Spleen (tissue), 11 donors: ENCODE measurements around the gene ZFYVE1. TPM values are rescaled to one million over a fixed set of nuclear protein-coding genes. Genes with fewer than 3 reads are reported as not detected.
"Not testable (repeated sequence)": the region's sequence is repeated elsewhere in the genome, so short reads cannot be mapped to it uniquely, and the experiment has no call there.

ENCODE experiments used
- DNase-seq: peaks from one replicate; pipeline ENCODE4 v3.0.0-alpha.2; 2020
- H3K27ac ChIP-seq, 8 donors: fragments of 200-600 bp; sonication (generic) in 7 of 8; 1 replicate in 4 of 8; 2 replicates in 4 of 8; pipeline versions ENCODE4 v1.5.0 to v1.8.0; 2016 to 2021; ENCODE audit warnings: inconsistent platforms in 4 of 8, mild to moderate bottlenecking in 4 of 8, moderate library complexity in 1 of 8
- H3K27me3 ChIP-seq, 7 donors: fragments of 200-600 bp; sonication (generic) in 6 of 7; replicated peaks in 1 of 7; 1 replicate in 4 of 7; 2 replicates in 3 of 7; pipeline versions ENCODE4 v1.5.0 to v1.8.0; 2016 to 2021; ENCODE audit warnings: inconsistent platforms in 3 of 7, mild to moderate bottlenecking in 1 of 7
- H3K36me3 ChIP-seq, 6 donors: fragments of 200-600 bp; sonication (generic) in 5 of 6; 1 replicate in 4 of 6; 2 replicates in 2 of 6; pipeline versions ENCODE4 v1.5.0 to v1.8.0; 2016 to 2021; ENCODE audit warnings: inconsistent platforms in 2 of 6
- H3K4me1 ChIP-seq, 6 donors: fragments of 200-600 bp; sonication (generic) in 5 of 6; 1 replicate in 3 of 6; 2 replicates in 3 of 6; pipeline versions ENCODE4 v1.5.0 to v1.8.0; 2016 to 2021; ENCODE audit warnings: inconsistent platforms in 3 of 6
- H3K4me3 ChIP-seq, 8 donors: fragments of 200-600 bp; sonication (generic) in 7 of 8; 1 replicate in 4 of 8; 2 replicates in 4 of 8; pipeline versions ENCODE4 v1.5.0 to v1.8.0; 2016 to 2021; ENCODE audit warnings: inconsistent platforms in 4 of 8, mild to moderate bottlenecking in 4 of 8, moderate library complexity in 2 of 8
- H3K9me3 ChIP-seq, 8 donors: fragments of 200-600 bp; sonication (generic) in 7 of 8; 1 replicate in 4 of 8; 2 replicates in 4 of 8; pipeline versions ENCODE4 v1.5.0 to v1.8.0; 2016 to 2021; ENCODE audit warnings: inconsistent platforms in 4 of 8
- CTCF ChIP-seq, 11 experiments: fragments of 200-600 bp in 7 of 11; fragments of 450-650 bp in 4 of 11; sonication (generic) in 4 of 11; IDR thresholded peaks in 8 of 11; conservative IDR thresholded peaks in 3 of 11; 1 replicate in 7 of 11; 2 replicates in 4 of 11; pipeline versions ENCODE4 v1.4.0 to v1.8.0; 2016 to 2021; ENCODE audit warnings: antibody characterized with exemption in 11 of 11, inconsistent platforms in 4 of 11, mild to moderate bottlenecking in 1 of 11
- POLR2A ChIP-seq, 3 donors: fragments of 450-650 bp; IDR thresholded peaks; one replicate each; pipeline ENCODE4 v1.5.1; 2017; ENCODE audit warnings: antibody characterized with exemption in 3 of 3, mild to moderate bottlenecking in 1 of 3
- POLR2AphosphoS5 ChIP-seq, 3 donors: sonication (generic); formaldehyde crosslinking; IDR thresholded peaks; one replicate each; pipeline ENCODE4 v1.5.1; 2017; ENCODE audit warnings: antibody characterized with exemption in 3 of 3
- WGBS, 5 donors: extraction: QIAGEN DNeasy Blood & Tissue Kit in 3 of 5; methylation state at CpG; one replicate each; pipeline versions ENCODE4 v1.1.5 to v1.1.7; 2013 to 2018; 5-methylcytosine and 5-hydroxymethylcytosine counted together
- intact Hi-C: fragments of 100-400 bp; cut with DNase I; formaldehyde crosslinking; loops from one replicate; pipeline ENCODE4 v1.15.0; 2023; ENCODE audit warnings: low total_unique reads
- polyA plus RNA-seq, 3 donors: library from polyadenylated mRNA; stranded (reverse); fragments of 200-250 nt; gene quantifications; one replicate each; pipeline ENCODE4 v1.2.1, GENCODE V29; 2013
- total RNA-seq, 7 donors: library from RNA; depleted of rRNA in 3 of 7; stranded (reverse); fragments of >200 nt in 3 of 7; fragmentation: NEBNext Ultra II Directional in 4 of 7; extraction: Animal tissue kit (Norgen Biotek cat#: 25700) in 4 of 7; gene quantifications; one replicate each; pipeline versions ENCODE4 v1.1.0 to v1.2.1, GENCODE V29; 2016 to 2021
- donor health status: healthy with polysubstance abuse.
- donor health status: DM: no; HTN: no; CAD: no; lungs with moderate emphysema.
- donor health status: DM: no; HTN: no; CAD: no.
- donor health status: Bipolar disorder and iron deficiency.
- donor health status: healthy.
- donor health status: DM: no; HTN: no; CAD: no.
- donor health status: DM: yes; HTN: yes; CAD: no.

Gene ZFYVE1
- total and polyA plus RNA-seq, 10 donors, result 2.8 to 23.3 (median 19.2) TPM

- DNase-seq, result no peak
- H3K36me3 ChIP-seq, result no peaks in the 10 kb centered on the region
- no peaks in the 10 kb centered on the region for H3K9me3 ChIP-seq
- H3K4me1 ChIP-seq, result no peaks in the 10 kb centered on the region
- 94 to 100% (median 97%) methylated on average over 1 of the region's 1 CpG for WGBS, 5 donors
- intact Hi-C loops, result no loop called here
- H3K27me3 ChIP-seq, result no peaks in the 10 kb centered on the region
- TF ChIP-seq CTCF (IDR thresholded peaks at IDR 0.05 in 8 of 11, conservative IDR thresholded peaks at IDR 0.05 in 3 of 11) (no peak), POLR2AphosphoS5 (IDR thresholded peaks at IDR 0.05) (no peak), POLR2A (IDR thresholded peaks at IDR 0.05) (no peak)
- H3K4me3 ChIP-seq, result no peak overlapping the region
- no peak overlapping the region for H3K27ac ChIP-seq
Observed at GRCh38 chr14:73047808-73048207, 20.9 kb upstream of the ZFYVE1 start.

- intact Hi-C loops, DNase-seq, H3K36me3 ChIP-seq, H3K4me3 ChIP-seq, H3K27me3 ChIP-seq, H3K27ac ChIP-seq, H3K9me3 ChIP-seq, H3K4me1 ChIP-seq: not testable (repeated sequence)
- 87 to 95% (median 93%) methylated on average over 9 of the region's 9 CpGs for WGBS, 5 donors
Observed at GRCh38 chr14:73036706-73037450, 10.0 kb upstream of the ZFYVE1 start.

- TF ChIP-seq CTCF (IDR thresholded peaks at IDR 0.05 in 8 of 11, conservative IDR thresholded peaks at IDR 0.05 in 3 of 11) (no peak), POLR2A (IDR thresholded peaks at IDR 0.05) (no peak), POLR2AphosphoS5 (IDR thresholded peaks at IDR 0.05) (no peak)
Observed at GRCh38 chr14:73027984-73028383, 1.1 kb upstream of the ZFYVE1 start.

GRCh38 chr14:73027546-73027945 lies 640 bp upstream of the ZFYVE1 start:
- peak overlapping the region in 4 of 8 donors; percentile 85 to 93 (median 92) for H3K27ac ChIP-seq
- H3K36me3 ChIP-seq, result peaks cover 0 to 19% (median 12%) of the 10 kb centered on the region in 6 donors
- H3K4me1 ChIP-seq, result peaks cover 9 to 43% (median 32%) of the 10 kb centered on the region in 6 donors
- 49 to 54% (median 53%) methylated on average over 3 of the region's 3 CpGs for WGBS, 5 donors
- intact Hi-C loops, result no loop called here
- H3K27me3 ChIP-seq, result no peaks in the 10 kb centered on the region
- no peak for DNase-seq
- H3K4me3 ChIP-seq, result peak overlapping the region; percentile 22 to 91 (median 86)
- TF ChIP-seq CTCF (IDR thresholded peaks at IDR 0.05 in 8 of 11, conservative IDR thresholded peaks at IDR 0.05 in 3 of 11), result no peak
- TF ChIP-seq POLR2A (IDR thresholded peaks at IDR 0.05), result no peak
- no peak for TF ChIP-seq POLR2AphosphoS5 (IDR thresholded peaks at IDR 0.05)
- H3K9me3 ChIP-seq, result no peaks in the 10 kb centered on the region

More at GRCh38 chr14:73027984-73028383, 1.1 kb upstream of the ZFYVE1 start:
- H3K9me3 ChIP-seq, result no peaks in the 10 kb centered on the region
- no peak overlapping the region for H3K27ac ChIP-seq
- intact Hi-C loops, result no loop called here
- no peaks in the 10 kb centered on the region for H3K27me3 ChIP-seq
- H3K36me3 ChIP-seq, result peaks cover 0 to 15% (median 12%) of the 10 kb centered on the region in 6 donors
- H3K4me1 ChIP-seq, result peaks cover 7 to 40% (median 30%) of the 10 kb centered on the region in 6 donors
- peak overlapping the region in 1 of 8 donors; percentile 86 for H3K4me3 ChIP-seq
- DNase-seq, result no peak
